Measurements from ENCODE around the gene KRTAP10-3.
"Not testable (repeated sequence)": the region's sequence is repeated elsewhere in the genome, so short reads cannot be mapped to it uniquely, and the experiment has no call there.

The KRTAP10-3 gene, protein sequence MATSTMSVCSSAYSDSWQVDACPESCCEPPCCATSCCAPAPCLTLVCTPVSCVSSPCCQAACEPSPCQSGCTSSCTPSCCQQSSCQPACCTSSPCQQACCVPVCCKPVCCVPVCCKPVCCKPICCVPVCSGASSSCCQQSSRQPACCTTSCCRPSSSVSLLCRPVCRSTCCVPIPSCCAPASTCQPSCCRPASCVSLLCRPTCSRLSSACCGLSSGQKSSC

DNA sequence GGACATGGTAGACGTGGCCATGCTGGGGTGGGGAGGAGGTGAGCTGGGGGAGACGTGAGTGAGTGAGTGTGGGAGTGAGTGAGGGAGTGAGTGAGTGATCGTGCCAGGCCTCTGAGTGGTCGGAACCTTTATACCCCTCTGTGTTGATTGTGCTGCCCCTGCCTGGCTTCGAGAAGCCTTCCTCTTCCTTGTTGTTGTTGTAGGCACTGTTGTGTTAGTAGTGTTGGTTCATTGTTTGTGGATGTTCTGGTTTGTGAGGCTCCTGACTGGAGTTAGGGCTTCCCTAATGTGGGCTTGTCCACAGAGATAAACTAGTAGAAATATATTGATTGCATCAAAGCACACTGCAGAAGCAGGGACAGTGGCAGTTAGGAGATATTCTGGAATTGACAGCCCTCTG lies at the start of gene KRTAP10-3:
Gene KRTAP10-3, minus strand, starts transcription at position 101 of the 400 bp plus-strand sequence. Its CDS starts 80 bp downstream, at position 21.
- DNase-seq (ENCODE audit: low read depth): no peak

DNA sequence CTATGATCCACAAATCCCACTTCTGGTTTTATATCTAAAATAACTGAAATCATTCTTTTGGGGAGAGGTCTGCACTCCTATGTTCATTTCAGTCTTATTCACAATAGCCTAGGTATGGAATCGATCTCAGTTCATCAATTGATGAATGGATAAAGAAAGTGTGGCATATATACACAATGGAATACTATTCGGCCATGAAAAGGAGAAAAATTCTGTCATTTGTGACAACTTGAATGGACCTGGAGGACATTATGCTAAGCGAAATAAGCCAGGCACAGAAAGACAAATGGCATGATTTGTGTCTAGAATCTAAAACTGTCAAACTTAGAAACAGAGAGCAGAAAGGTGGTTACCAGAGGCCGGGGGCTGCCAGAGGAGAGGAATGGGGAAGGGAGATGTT lies 47.9 kb upstream of the KRTAP10-3 start:
- no peak for DNase-seq (ENCODE audit: low read depth)

DNA sequence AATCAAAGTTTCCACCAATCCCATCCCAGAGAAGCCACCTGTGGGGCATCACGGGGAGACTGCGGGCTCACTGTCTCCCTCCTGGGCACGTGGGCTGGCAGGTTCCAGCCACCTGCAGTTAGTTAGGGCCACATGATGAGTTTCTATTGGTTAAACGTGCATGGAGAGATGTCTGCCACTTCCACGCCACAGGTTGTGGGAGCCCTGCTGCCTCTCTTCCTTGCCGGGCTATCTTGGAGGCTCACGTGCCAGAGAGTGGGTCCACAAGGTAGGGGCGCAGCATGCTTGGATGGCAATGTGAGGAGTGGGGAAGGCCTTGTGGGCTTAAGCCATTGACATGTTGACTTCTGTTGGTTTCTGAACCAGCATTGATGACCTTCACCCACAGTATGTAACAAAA lies 45.3 kb upstream of the KRTAP10-3 start:
- DNase-seq (ENCODE audit: low read depth): no peak

DNA sequence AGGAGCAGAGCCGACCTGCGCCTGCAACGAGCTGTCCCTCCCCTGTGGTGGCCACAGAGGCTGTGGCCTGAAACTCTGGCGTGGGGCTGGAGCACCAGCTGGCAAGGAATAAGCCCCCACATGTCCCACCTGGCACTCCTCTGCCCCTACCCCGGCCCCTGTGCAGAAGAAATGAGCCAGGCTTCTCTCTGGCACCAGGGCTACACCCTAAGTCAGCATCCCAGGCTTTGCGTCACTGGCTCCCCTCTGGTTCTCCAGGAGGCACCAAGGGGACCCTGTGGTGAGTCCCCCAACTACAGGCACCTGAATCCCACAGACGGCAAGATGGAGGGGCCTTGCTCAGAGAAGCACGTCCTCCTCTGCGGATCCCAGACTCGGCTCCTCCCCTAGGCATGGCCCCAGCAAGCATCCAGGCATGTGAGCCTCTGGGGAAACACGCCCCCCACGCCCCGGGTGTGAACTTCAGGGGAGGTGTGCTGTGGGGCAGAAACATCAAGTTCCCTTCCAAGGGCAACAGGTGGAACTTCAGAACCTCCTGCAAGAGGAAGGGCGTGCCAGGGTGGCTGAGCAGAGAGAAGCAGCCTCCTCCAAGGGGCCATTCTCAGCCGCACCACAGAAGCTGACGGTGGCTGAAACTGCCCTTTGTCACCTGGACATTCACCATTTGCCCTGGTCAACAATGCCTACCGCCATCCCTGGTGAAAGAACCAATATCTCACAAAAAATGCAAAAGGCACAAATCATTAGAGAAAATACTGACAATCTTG lies 44.7 kb upstream of the KRTAP10-3 start:
- no peak for DNase-seq (ENCODE audit: low read depth)

DNA sequence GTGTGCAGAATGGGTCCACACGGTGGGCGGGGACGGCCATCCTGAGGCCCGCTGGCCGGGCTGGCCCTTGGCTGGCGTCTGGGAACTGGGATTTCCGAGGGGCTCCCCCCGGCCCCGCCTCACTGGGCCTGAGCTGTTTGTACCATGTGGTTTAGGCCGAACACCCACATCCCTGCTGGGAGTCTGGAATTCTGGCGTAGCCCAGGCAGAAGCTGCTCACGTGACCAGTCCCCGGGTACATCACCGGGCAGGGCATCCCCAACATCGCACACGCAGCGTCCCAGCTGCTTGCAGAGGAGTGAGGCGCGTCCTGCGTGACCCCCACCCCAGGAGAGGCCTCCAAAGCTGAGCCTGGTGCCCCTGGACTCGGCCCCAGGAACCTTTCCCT lies 43.9 kb upstream of the KRTAP10-3 start:
- no peak for DNase-seq (ENCODE audit: low read depth)

DNA sequence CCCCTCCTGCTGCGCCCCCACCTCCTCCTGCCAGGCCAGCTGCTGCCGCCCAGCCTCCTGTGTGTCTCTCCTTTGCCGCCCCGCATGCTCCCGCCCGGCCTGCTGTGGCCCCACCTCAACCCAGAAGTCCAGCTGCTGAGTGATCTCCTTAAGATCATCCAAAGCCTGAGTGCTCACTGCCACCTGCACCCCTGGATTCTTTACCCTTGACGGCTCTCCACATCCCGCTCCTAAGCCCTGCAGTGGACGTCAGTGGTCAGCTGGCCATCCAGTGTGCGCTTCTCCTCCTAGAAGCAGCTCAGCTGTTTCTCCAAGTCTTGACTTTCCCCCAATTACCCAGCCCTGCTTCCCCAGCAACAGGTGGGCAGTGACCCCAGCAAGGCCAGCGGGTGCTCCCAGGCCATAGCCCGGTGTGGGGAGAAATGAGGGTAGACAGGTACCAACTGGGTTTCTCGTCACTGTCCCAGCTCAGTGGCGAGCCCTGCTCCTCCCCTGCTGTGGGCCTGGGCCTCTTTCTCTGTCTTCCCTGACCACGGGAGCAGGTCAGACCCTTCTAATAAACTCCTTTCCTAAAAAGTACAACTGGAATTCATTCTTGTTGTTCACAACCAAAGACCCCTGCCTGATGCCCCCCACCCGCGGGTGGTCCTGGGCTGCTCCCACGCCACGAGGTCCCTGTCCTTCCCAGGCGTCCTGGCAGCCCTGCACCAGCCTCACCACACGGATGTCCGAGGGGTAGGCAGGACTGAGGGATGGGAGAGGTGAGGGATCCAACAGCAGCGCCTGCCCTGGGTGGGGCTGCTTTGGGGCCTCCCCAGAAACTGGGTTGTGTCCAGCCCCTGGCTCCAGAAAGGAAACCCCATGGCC lies 43.2 kb upstream of the KRTAP10-3 start:
- DNase-seq (ENCODE audit: low read depth): no peak

DNA sequence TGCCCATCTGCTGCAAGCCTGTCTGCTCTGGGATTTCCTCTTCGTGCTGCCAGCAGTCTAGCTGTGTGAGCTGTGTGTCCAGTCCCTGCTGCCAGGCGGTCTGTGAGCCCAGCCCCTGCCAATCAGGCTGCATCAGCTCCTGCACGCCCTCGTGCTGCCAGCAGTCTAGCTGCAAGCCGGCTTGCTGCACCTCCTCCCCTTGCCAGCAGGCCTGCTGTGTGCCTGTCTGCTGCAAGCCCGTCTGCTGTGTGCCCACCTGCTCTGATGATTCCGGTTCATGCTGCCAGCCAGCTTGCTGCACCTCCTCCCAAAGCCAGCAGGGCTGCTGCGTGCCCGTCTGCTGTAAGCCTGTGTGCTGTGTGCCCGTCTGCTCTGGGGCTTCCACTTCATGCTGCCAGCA lies 42.5 kb upstream of the KRTAP10-3 start:
- DNase-seq (ENCODE audit: low read depth): not testable (repeated sequence)

GRCh38 chr21:44600118-44600978 lies 41.8 kb upstream of the KRTAP10-3 start, which contains the start of gene KRTAP10-7:
Gene KRTAP10-7, plus strand, starts transcription at chr21:44600597. Its CDS starts 25 bp downstream, at chr21:44600622.
- not testable (repeated sequence) for DNase-seq (ENCODE audit: low read depth)

GRCh38 chr21:44599264-44600029 lies 40.9 kb upstream of the KRTAP10-3 start:
- no peak for DNase-seq (ENCODE audit: low read depth)

DNA sequence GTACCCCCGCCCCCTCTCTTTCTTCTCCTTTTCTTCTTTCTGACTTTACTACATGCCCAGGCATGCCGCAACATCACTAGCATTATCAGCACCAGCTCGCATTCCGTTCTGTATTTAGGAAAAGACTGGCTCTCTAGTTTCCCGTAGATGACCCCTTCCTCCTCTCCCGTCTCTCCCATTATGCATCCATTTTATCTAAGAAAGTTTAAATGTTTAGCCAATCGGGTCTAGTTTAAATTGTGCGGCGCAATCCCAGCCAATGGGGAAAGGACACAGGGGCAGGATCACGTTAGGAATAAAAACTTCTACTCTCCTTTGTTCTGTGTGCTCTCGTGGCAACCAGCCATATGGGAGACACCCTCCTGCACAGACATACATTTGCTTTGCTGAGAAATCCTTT lies 39.5 kb upstream of the KRTAP10-3 start:
- DNase-seq (ENCODE audit: low read depth): no peak

DNA sequence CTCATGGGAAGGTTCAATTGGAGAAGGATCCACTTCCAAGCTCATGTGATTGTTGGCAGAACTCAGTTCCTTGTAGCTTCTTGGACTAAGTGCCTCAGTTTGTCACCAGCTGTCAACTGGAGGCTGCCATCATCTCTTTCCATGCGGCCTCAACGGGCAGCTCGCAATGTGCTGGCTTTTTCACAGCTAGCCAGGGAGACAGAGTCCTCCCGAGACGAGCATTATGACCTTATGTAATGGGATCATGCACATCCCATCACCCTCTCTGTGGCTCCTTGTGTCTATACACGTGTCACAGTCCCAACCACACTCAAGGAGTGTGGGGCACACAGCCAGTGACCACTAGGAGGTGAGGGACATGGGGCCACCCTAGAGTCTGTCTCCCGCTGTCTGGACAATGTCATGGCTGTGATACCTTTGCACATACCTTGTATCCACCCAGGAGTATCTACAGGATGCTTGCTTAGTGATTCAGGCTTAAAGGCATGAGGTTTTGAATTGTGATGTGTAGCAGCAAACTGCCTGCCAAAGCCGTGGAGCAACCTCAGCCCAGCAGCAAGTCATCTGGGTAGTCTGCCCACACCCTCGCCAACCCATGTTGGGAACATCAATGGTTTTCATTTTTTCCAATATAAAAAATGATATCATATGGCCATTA lies 37.6 kb upstream of the KRTAP10-3 start:
- no peak for DNase-seq (ENCODE audit: low read depth)

GRCh38 chr21:44595524-44595923 lies 36.9 kb upstream of the KRTAP10-3 start:
- no peak for DNase-seq (ENCODE audit: low read depth)

DNA sequence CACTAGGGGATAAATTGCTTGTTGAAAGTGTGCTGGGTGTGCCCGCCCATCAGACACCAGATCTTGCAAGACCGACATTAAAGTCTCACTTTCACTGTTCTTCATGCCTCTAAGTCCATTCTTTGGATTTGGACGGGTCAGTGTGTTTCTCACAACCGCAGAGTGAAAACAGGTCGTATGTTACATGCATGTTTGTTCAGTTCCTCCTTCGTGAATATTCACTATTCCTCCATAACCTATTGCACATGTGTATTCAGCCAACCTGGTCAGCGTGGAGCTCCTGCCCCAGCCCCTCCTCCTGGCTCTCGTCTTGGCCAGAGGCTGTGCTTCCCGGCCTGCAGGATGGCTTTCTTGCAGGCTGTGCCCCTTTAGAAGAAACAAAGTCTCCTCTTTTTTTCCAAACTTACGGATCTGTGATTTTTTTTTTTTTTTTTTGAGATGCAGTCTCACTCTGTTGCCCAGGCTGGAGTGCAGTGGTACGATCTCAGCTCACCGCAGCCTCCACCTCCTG lies 35.9 kb upstream of the KRTAP10-3 start:
- no peak for DNase-seq (ENCODE audit: low read depth)

DNA sequence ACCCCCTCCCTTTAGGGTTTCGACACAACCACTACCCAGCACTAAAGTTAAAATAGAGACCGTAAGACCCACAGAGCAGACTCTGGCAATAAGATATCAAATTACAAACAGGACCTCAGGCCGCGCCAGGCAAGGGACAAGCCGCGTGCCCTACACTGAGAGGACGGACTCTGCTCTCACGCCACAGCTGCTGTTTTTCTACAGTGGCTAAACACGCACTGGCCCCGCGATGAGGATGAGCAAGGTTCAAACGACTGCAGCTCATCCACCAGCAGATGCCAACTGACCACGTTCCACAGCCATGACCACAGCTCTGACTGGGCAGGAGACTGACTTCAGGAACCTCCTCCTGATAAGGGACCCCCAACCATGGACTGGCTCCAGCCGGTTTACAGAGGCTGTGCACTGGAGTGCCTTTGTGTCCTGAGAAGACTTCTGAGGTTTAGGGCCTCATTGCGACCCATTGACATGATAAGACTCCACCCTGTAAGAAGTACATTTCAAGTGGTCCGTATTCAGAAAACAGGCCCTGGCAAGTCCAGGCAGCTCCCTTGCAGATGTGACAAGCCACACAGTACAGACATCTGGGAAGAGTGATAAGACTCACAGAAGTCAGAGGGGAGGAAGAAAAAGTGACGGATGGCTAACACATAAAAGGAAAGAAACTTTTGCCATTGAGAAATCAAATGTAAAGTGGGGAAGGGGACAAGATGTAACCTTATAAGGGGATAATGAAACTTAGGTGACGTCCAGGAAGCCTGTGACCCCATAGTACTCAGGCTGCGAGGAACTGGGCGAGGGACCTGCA lies 35.2 kb upstream of the KRTAP10-3 start:
- peak; percentile 28 for DNase-seq (ENCODE audit: low read depth)

- DNase-seq (ENCODE audit: low read depth): no peak
Observed at GRCh38 chr21:44592446-44593311, 34.1 kb upstream of the KRTAP10-3 start, which contains the start of gene KRTAP10-6. Gene KRTAP10-6, minus strand, starts transcription at chr21:44592505. Its CDS starts 21 bp downstream, at chr21:44592484.

GRCh38 chr21:44591801-44592130 lies 33.2 kb upstream of the KRTAP10-3 start:
- DNase-seq (ENCODE audit: low read depth): not testable (repeated sequence)

- DNase-seq (ENCODE audit: low read depth): not testable (repeated sequence)
Observed at GRCh38 chr21:44590897-44591800, 32.6 kb upstream of the KRTAP10-3 start.
